GM12878 (cell line): ENCODE results near the gene MTFR2. TPM values are rescaled to one million over a fixed set of nuclear protein-coding genes. Genes with fewer than 3 reads are reported as not detected.

Experiments used
- ATAC-seq: fragments of 200-7000 bp; cut with Tn5 transposase; 3 replicates; pipeline ENCODE4 v1.9.1; 2020; ENCODE audit warnings: mild to moderate bottlenecking, moderate library complexity
- BruUV-seq: library from RNA; stranded (reverse); fragments of 400-500 nt; replicated peaks from 2 replicates; lab custom pipeline; 2021; lab: Mats Ljungman, UMichigan
- CTCF ChIA-PET: fragments of 300-600 bp; sonication (Branson Sonifier 250); formaldehyde crosslinking; extraction: SDS; loops from one replicate; lab custom pipeline; 2021; ENCODE audit warnings: inconsistent platforms; lab: Yijun Ruan, JAX
- POLR2A ChIA-PET: fragments of 350-600 bp; formaldehyde crosslinking; extraction: SDS; loops from one replicate; lab custom pipeline; 2021; ENCODE audit warnings: inconsistent platforms; lab: Charles Lee
- RAD21 ChIA-PET: fragments of 300-600 bp; sonication (Branson Sonifier 250); formaldehyde crosslinking; loops from one replicate; lab custom pipeline; 2023; ENCODE audit warnings: antibody characterized with exemption; ENCODE audit not compliant: unreplicated experiment; lab: Charles Lee
- SMC1A ChIA-PET: fragments of 300-600 bp; sonication (Branson Sonifier 250); formaldehyde crosslinking; loops from one replicate; lab custom pipeline; 2023; ENCODE audit not compliant: unreplicated experiment, uncharacterized antibody; lab: Charles Lee
- DNase-seq: peaks from one replicate; pipeline ENCODE4 v3.0.0-alpha.2; 2011; ENCODE audit warnings: low read depth, low spot score
- FAIRE-seq: peaks from 3 replicates; lab custom pipeline; 2011; peaks lifted over from hg19 to GRCh38; lab: Jason Lieb, UNC
- H2AFZ ChIP-seq: 2 replicates; pipeline ENCODE4 v1.6.0; 2011; ENCODE audit warnings: low read depth, low read length, control low read depth; ENCODE audit not compliant: control insufficient read depth
- H3K27ac ChIP-seq: 2 replicates; pipeline ENCODE4 v1.5.1; 2011; ENCODE audit warnings: control low read depth; ENCODE audit not compliant: control insufficient read depth, insufficient read depth
- H3K27me3 ChIP-seq, 2 experiments: replicated peaks in 1 of 2; 2 replicates each; pipeline versions ENCODE4 v1.6.0 to v1.6.1; 2011; ENCODE audit warnings: low read length in 1 of 2; ENCODE audit not compliant: control insufficient read depth in 2 of 2, insufficient read depth in 2 of 2
- H3K36me3 ChIP-seq, 2 experiments: 2 replicates each; pipeline ENCODE4 v1.5.1; 2011; ENCODE audit warnings: low read length in 1 of 2; ENCODE audit not compliant: control insufficient read depth in 2 of 2, insufficient read depth in 2 of 2
- H3K4me1 ChIP-seq: 2 replicates; pipeline ENCODE4 v1.6.1; 2011; ENCODE audit warnings: mild to moderate bottlenecking, low read length, moderate library complexity, mixed read lengths; ENCODE audit not compliant: control insufficient read depth, insufficient read depth
- H3K4me2 ChIP-seq: 2 replicates; pipeline ENCODE4 v1.6.0; 2011; ENCODE audit warnings: control low read depth; ENCODE audit not compliant: control insufficient read depth, insufficient read depth
- H3K4me3 ChIP-seq: fragments of 200-600 bp; sonication (generic); 2 replicates; pipeline ENCODE4 v1.5.1; 2016
- H3K79me2 ChIP-seq: 2 replicates; pipeline ENCODE4 v1.6.0; 2011; ENCODE audit warnings: low read length; ENCODE audit not compliant: control insufficient read depth, insufficient read depth
- H3K9ac ChIP-seq: 2 replicates; pipeline ENCODE4 v1.8.0; 2011; ENCODE audit warnings: low read length, control low read depth, mixed read lengths; ENCODE audit not compliant: control insufficient read depth, insufficient read depth
- H3K9me3 ChIP-seq: replicated peaks from 3 replicates; pipeline ENCODE4 v1.5.1; 2011; ENCODE audit warnings: mild to moderate bottlenecking, low read length; ENCODE audit not compliant: control insufficient read depth, insufficient read depth
- H4K20me1 ChIP-seq: 2 replicates; pipeline ENCODE4 v1.6.0; 2011; ENCODE audit not compliant: control insufficient read depth, insufficient read depth
- ASH2L ChIP-seq: fragments of 300-600, 200-600 bp; sonication (generic); IDR thresholded peaks from 2 replicates; pipeline ENCODE4 v1.6.1; 2017; ENCODE audit warnings: low read depth, mild to moderate bottlenecking, borderline replicate concordance
- BCL11A ChIP-seq: IDR thresholded peaks from 2 replicates; pipeline ENCODE4 v1.6.1; 2011; ENCODE audit warnings: low read depth, low read length
- ELK1 ChIP-seq: IDR thresholded peaks from 2 replicates; pipeline ENCODE4 v1.6.1; 2012; ENCODE audit warnings: low read depth, low read length, improper control_type of control experiment
- MEF2B ChIP-seq: fragments of 450-650 bp; IDR thresholded peaks from 2 replicates; pipeline ENCODE4 v1.6.1; 2018; ENCODE audit warnings: mild to moderate bottlenecking, moderate library complexity; ENCODE audit not compliant: partially characterized antibody, poor library complexity, severe bottlenecking
- MYB ChIP-seq: fragments of 150-350 bp; IDR thresholded peaks from 2 replicates; pipeline ENCODE4 v1.6.1; 2014; ENCODE audit warnings: mild to moderate bottlenecking, low read depth, low read length, borderline replicate concordance
- NFYB ChIP-seq: IDR thresholded peaks from 2 replicates; pipeline ENCODE4 v1.6.1; 2011; ENCODE audit warnings: low read depth, mild to moderate bottlenecking, low read length, improper control_type of control experiment, moderate library complexity; ENCODE audit not compliant: insufficient read depth
- POLR2AphosphoS5 ChIP-seq: IDR thresholded peaks from 2 replicates; pipeline ENCODE4 v1.6.1; 2011; ENCODE audit warnings: mild to moderate bottlenecking, low read length, inconsistent platforms
- RAD21 ChIP-seq: IDR thresholded peaks from 2 replicates; pipeline ENCODE4 v1.6.1; 2011; ENCODE audit warnings: mild to moderate bottlenecking, low read depth, low read length, moderate library complexity; ENCODE audit not compliant: insufficient read depth
- RELA ChIP-seq: fragments of 450-650 bp; IDR thresholded peaks from 2 replicates; pipeline ENCODE4 v1.8.0; 2014; ENCODE audit warnings: borderline replicate concordance; ENCODE audit not compliant: partially characterized antibody
- USF1 ChIP-seq: IDR thresholded peaks from 2 replicates; pipeline ENCODE4 v1.6.1; 2011; ENCODE audit warnings: borderline replicate concordance, low read depth, mild to moderate bottlenecking, moderate library complexity, mixed read lengths, low read length; ENCODE audit not compliant: insufficient read depth; ENCODE audit errors: extremely low read length
- WRNIP1 ChIP-seq: IDR thresholded peaks from 2 replicates; pipeline ENCODE4 v1.6.1; 2011; ENCODE audit warnings: low read depth, low read length, improper control_type of control experiment, borderline replicate concordance
- ZNF622 ChIP-seq: fragments of 450-650 bp; IDR thresholded peaks from 2 replicates; pipeline ENCODE4 v1.6.1; 2017; ENCODE audit warnings: mild to moderate bottlenecking, inconsistent platforms
- WGBS: methylation state at CpG from one replicate; pipeline ENCODE4 v1.1.6; 2016; ENCODE audit warnings: low lambda C conversion rate; ENCODE audit not compliant: insufficient replicate concordance, insufficient coverage; ENCODE audit errors: missing lambda C conversion rate; 5-methylcytosine and 5-hydroxymethylcytosine counted together
- in situ Hi-C: fragments of 300-500 bp; cut with MboI; formaldehyde crosslinking; loops from 9 replicates; pipeline ENCODE4 v1.14.3; 2018; ENCODE audit warnings: mixed read lengths
- intact Hi-C: fragments of 100-400 bp; cut with micrococcal nuclease; formaldehyde crosslinking; loops from one replicate; pipeline ENCODE4 v1.14.2; 2022; ENCODE audit not compliant: unreplicated experiment
- polyA plus RNA-seq, 11 experiments: library from polyadenylated mRNA; depleted of rRNA in 4 of 11; unstranded in 6 of 11; stranded (reverse) in 5 of 11; fragments of >200 nt; fragmentation: Nextera tagmentation in 4 of 11; fragmentation: Illumina TruSeq in 1 of 11; extraction: Ambion mirVana in 4 of 11; extraction: Trizol in 1 of 11; gene quantifications; 1 replicate in 1 of 11; 2 replicates in 10 of 11; pipeline versions ENCODE4 v1.2.1 to v1.2.3, GENCODE V29; 2011 to 2016; ENCODE audit warnings: inconsistent platforms in 2 of 11, missing spikeins in 2 of 11, low read depth in 1 of 11
- total RNA-seq, 4 experiments: library from RNA; depleted of rRNA in 3 of 4; stranded (reverse); fragments of >200 nt in 3 of 4; fragmentation: Illumina TruSeq in 1 of 4; extraction: Trizol in 1 of 4; gene quantifications; 2 replicates each; pipeline versions ENCODE4 v1.2.1 to v1.2.3, GENCODE V29; 2013 to 2021
- TF ChIP-seq, protein P1 (sequence below): fragments of 450-650 bp; IDR thresholded peaks from 2 replicates; pipeline ENCODE4 v1.6.1; 2016; ENCODE audit warnings: mild to moderate bottlenecking

The MTFR2 gene
- total and polyA plus RNA-seq, 10 of the 15 experiments (the other 5 are each of a cell fraction or from before 2014, with no cell fraction given) = 7.3 to 33.5 (median 25.3) TPM

DNA sequence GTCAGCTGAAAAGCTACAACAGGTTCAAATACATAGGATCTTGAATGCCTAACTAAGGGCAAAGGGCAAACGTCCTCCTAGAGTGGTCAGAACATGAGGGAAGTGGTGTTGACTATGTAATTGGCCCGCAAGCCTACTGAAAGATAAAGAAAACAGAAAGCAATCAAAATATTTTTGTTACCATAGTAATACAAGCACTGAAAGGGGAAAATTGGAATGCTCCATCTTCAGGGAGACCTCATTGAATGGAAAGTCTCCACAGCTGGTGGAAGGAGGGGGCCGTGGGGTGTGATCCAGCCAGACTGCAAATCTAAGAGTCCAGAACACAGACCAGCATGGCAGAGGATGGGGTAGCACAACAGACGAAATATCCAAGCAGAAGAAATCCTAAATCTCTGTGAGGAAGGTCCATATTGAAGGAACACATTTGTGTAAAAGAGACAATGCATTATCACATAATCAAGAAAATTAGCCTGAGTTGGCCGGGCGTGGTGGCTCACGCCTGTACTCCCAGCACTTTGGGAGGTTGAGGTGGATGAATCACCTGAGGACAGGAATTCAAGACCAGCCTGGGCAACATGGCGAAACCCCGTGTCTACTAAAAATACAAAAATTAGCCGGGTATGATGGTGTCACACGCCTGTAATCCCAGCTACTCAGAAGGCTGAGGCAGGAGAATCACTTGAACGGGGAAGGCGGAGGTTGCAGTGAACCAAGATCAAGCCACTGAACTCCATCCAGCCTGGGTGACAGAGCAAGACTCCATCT is 39.5 kb downstream of the MTFR2 start:
- SMC1A ChIA-PET = no interaction called here
- intact Hi-C loops = no loop called here
- BruUV-seq = no TSS peak
- Histone ChIP-seq H3K36me3 (no peaks in the 10 kb centered on the region), H3K4me3 (no peak overlapping the region)
- no peak for TF ChIP-seq ASH2L
- TF ChIP-seq BCL11A = no peak
- TF ChIP-seq ZNF622 = no peak
- no peak for TF ChIP-seq RELA
- TF ChIP-seq POLR2AphosphoS5 = no peak
- no peak for TF ChIP-seq MYB
- TF ChIP-seq MEF2B = no peak
- no peak for TF ChIP-seq RAD21
- no peak for TF ChIP-seq NFYB
- no peak for TF ChIP-seq WRNIP1
- TF ChIP-seq, protein P1, sequence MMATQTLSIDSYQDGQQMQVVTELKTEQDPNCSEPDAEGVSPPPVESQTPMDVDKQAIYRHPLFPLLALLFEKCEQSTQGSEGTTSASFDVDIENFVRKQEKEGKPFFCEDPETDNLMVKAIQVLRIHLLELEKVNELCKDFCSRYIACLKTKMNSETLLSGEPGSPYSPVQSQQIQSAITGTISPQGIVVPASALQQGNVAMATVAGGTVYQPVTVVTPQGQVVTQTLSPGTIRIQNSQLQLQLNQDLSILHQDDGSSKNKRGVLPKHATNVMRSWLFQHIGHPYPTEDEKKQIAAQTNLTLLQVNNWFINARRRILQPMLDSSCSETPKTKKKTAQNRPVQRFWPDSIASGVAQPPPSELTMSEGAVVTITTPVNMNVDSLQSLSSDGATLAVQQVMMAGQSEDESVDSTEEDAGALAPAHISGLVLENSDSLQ = no peak
- no peak for TF ChIP-seq ELK1
- TF ChIP-seq USF1 = no peak
- TF ChIP-seq, all 136 proteins: peak for 0
- Histone ChIP-seq H2AFZ (no peak overlapping the region), H3K4me1 (no peaks in the 10 kb centered on the region), H3K4me2 (no peak overlapping the region), H3K27me3 (no peaks in the 10 kb centered on the region; a peak in 1 of 4 replicates), H3K9me3 (no peaks in the 10 kb centered on the region), H3K9ac (no peak overlapping the region), H4K20me1 (no peaks in the 10 kb centered on the region), H3K79me2 (no peaks in the 10 kb centered on the region), H3K27ac (no peak overlapping the region)
- WGBS = 43% methylated on average over 13 of the region's 13 CpGs
- DNase-seq (no peak), ATAC-seq (no peak), FAIRE-seq (no peak)
- RAD21 ChIA-PET = no interaction called here
- in situ Hi-C loops = no loop called here
- POLR2A ChIA-PET = interaction anchor here (0.6 kb wide), 1 partner anchor 57 kb away, joined by 5 read pairs; no protein-coding TSS in a partner anchor
- CTCF ChIA-PET = interaction anchor here (3.1 kb wide), 1 partner anchor 16 kb away, joined by 17 read pairs; no protein-coding TSS in a partner anchor
